Right kidney (tissue), 1 donor: Measurements from ENCODE around the gene BRICD5.

ENCODE experiments used
- DNase-seq: peaks from one replicate; pipeline ENCODE4 v3.0.0-alpha.2; 2016

The BRICD5 gene

DNA sequence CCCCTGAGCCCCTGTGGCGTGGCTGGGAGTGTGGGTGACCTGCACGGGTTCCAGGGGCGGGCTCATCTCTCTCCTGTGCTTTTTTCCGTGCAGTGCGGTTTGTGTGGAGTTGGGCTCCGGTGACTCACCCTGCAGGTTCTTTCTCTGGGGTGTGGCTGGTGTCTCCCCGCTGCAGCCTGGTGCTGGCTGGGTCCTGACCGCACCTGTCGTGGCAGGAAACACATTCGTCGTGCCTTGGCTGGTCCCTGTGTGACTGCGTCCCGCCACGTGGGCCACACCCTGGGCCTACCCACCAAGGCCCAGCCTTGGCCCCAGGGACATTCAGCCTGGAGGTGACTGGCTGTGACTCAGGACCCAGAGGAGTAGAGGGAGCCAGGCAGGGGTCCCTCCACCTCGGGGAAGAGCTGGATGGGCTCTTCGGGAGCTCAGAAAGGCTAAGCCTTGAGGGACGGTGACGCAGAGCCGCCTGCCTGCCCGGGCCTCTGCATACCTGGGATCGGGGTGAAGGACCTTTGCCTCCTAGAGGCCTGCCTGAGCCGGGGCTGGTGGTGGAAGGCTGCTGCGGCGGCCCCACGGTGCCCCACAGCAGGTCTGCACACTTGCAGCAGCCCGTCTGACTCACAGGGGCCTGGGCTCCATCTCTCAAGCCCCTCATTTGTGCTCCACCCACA, 47.3 kb downstream of the BRICD5 start:
- no peak for DNase-seq

DNA sequence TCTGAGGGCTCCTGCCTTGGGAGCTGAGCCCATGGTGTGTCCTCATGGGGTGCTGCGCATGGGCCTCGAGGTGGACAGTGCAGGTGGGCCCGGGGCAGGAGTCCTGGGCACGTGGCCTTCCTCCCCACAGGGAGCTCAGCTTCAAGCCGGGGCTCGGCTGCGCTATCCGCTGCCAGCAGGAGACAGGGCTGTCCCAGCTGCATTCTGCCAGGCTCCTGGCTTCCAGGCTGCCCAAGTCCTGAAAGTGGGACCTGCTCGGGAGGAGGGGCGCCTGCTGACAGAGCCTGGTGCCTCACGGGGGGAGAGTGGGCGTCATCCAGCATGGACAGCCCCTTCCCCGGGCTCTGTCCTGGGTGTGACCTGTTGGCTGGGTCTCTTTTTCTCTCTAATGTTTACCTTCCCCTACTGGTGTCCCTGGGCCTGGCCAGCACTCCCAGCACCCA, 48.0 kb downstream of the BRICD5 start:
- no peak for DNase-seq

DNA sequence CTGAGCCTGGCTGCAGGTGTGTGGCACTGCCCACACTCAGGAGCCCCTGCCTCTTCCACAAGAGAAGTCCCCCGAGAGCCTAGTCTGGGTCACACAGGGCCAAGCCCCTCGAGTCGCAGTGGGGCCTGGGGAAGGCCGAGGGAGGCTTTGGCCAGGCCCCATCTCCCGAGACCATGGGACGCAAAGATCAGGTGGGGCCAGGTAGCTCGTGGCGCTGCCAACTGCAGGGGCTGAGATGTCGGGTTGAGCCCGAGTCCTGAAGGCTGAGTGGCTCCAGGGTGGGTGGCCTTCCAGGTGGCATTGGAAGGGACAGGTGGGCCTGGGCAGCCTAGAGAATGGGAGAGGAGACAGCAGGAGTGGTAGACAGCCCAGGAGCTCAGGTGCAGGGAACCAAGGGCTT, 48.8 kb downstream of the BRICD5 start:
- no peak for DNase-seq

DNA sequence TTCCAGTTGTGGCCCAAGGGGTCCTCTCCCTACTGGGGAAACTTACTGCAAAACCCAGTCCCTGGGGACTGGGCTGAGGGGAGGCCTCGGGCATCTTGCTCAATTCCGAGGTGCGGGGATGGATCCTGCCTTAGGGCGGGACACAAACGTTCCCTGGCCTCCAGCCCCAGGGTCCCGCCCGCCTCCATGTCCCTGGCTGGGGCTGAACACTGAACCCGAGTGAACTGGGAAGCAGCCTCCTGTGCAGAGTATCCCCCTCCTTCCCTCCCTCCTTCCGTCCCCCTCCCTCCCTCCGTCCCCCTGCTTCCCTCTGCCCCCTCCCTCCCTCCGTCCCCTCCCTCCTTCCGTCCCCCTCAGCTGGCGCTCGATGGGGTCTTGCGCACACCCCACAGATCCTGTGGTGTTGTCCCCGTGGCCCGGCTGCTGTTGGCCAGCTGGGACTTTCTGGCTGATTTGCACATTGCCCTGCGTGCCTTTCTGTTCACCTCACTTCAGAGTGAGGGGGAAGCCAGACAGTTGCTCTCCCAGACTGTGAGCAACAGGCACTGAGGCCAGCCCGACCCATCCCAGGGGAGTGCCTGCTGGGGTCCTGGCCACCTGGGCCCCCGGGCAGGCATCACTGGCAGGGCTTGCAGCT, 49.6 kb downstream of the BRICD5 start:
- DNase-seq, result no peak
